ENCODE results near the gene BEST1. TPM values are rescaled to one million over a fixed set of nuclear protein-coding genes. Genes with fewer than 3 reads are reported as not detected.

BEST1 gene
- total RNA-seq, 4 donors from 2014 or later, result 0.40 to 3.7 (median 2.6) TPM

DNA sequence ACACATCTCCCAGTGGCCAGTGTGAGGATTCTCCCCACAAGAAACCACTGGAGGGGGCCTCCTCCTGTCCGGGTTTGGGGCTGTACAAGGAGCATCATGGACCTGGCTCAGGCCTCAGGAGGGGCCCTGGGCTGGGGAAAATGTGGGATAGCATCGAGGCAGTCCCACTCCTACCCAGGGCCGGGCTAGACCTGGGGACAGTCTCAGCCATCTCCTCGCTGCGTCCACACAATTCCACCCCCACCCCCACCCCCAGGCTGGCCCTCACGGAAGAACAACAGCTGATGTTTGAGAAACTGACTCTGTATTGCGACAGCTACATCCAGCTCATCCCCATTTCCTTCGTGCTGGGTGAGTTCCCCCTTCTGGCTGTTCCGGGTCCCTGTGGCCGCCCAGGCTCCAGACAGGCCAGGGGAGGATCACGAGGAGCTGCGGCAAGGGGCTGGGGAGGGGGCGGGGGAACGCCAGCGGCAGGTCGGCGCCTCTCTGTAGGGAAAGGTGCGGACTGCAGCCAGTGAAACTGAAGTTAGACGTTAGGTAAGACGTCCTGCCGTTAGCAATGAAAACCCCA is 4.8 kb downstream of the BEST1 start:
- WGBS, 2 donors (ENCODE audit: low coverage in 1 of 2), result 13% methylated on average over 18 of the region's 21 CpGs; no CpG with 5 or more reads in 1 of the 2 donors
- TF ChIP-seq POLR2AphosphoS5 (IDR thresholded peaks at IDR 0.05) (peak; percentile 15 to 65 (median 62)), POLR2A (IDR thresholded peaks at IDR 0.05) (no peak), EP300 (IDR thresholded peaks at IDR 0.05; ENCODE audit: low read depth) (no peak)
- TF ChIP-seq, protein P1, sequence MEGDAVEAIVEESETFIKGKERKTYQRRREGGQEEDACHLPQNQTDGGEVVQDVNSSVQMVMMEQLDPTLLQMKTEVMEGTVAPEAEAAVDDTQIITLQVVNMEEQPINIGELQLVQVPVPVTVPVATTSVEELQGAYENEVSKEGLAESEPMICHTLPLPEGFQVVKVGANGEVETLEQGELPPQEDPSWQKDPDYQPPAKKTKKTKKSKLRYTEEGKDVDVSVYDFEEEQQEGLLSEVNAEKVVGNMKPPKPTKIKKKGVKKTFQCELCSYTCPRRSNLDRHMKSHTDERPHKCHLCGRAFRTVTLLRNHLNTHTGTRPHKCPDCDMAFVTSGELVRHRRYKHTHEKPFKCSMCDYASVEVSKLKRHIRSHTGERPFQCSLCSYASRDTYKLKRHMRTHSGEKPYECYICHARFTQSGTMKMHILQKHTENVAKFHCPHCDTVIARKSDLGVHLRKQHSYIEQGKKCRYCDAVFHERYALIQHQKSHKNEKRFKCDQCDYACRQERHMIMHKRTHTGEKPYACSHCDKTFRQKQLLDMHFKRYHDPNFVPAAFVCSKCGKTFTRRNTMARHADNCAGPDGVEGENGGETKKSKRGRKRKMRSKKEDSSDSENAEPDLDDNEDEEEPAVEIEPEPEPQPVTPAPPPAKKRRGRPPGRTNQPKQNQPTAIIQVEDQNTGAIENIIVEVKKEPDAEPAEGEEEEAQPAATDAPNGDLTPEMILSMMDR (IDR thresholded peaks at IDR 0.05), result no peak
- in situ Hi-C loops (cut with MboI; ENCODE audit: low pct_ligation_motif_present in 1 of 4, low pct_unique_long_range_greater_than_20kb in 1 of 4, low sequenced_read_pairs in 3 of 4), result loop anchor here in 1 of 4 donors (10.0 kb wide), 1 partner anchor 160 kb away; the partner anchor contains the start of genes FEN1 and TMEM258

GRCh38 chr11:61955422-61956135 is 5.4 kb downstream of the BEST1 start:
- Histone ChIP-seq H3K9me3 (no peaks in the 10 kb centered on the region), H3K27ac (peak overlapping the region; percentile 73 to 74 (median 74)), H3K27me3 (peaks cover 16% of the 10 kb centered on the region), H3K4me3 (peak overlapping the region; percentile 18 to 46 (median 30)), H3K36me3 (no peaks in the 10 kb centered on the region), H3K4me1 (peaks cover 0 to 15% (median 12%) of the 10 kb centered on the region in 4 donors)
- DNase-seq, result peak; percentile 46
- WGBS, 2 donors (ENCODE audit: low coverage in 1 of 2), result 14% methylated on average over 35 of the region's 56 CpGs; no CpG with 5 or more reads in 1 of the 2 donors
- intact Hi-C loops (cut with DNase I; ENCODE audit: low total_unique reads) (loop anchor here (1.0 kb wide), 1 partner anchor 40 kb away; no protein-coding TSS in a partner anchor), in situ Hi-C loops (cut with MboI; ENCODE audit: low pct_ligation_motif_present in 1 of 4, low pct_unique_long_range_greater_than_20kb in 1 of 4, low sequenced_read_pairs in 3 of 4) (loop anchor here in 1 of 4 donors (10.0 kb wide), 1 partner anchor 161 kb away; the partner anchor contains the start of genes FEN1 and TMEM258)
- TF ChIP-seq POLR2A (IDR thresholded peaks at IDR 0.05), result no peak
- TF ChIP-seq, protein P1 (IDR thresholded peaks at IDR 0.05), result no peak
- TF ChIP-seq POLR2AphosphoS5 (IDR thresholded peaks at IDR 0.05), result no peak
- no peak for TF ChIP-seq EP300 (IDR thresholded peaks at IDR 0.05; ENCODE audit: low read depth)

More for the DNA sequence above, 4.8 kb downstream of the BEST1 start:
- peak; percentile 49 for DNase-seq
- Histone ChIP-seq H3K27ac (peak overlapping the region; percentile 73 to 74 (median 74)), H3K4me1 (peaks cover 1 to 18% (median 12%) of the 10 kb centered on the region in 4 donors), H3K27me3 (peaks cover 16% of the 10 kb centered on the region), H3K36me3 (no peaks in the 10 kb centered on the region), H3K9me3 (no peaks in the 10 kb centered on the region), H3K4me3 (peak overlapping the region; percentile 18 to 46 (median 30))
- intact Hi-C loops (cut with DNase I; ENCODE audit: low total_unique reads), result no loop called here

- peak overlapping the region; percentile 73 to 74 (median 74) for H3K27ac ChIP-seq
- TF ChIP-seq POLR2A (IDR thresholded peaks at IDR 0.05), result no peak
- TF ChIP-seq, protein P1 (IDR thresholded peaks at IDR 0.05), result no peak
- TF ChIP-seq POLR2AphosphoS5 (IDR thresholded peaks at IDR 0.05), result no peak
- no peak for TF ChIP-seq EP300 (IDR thresholded peaks at IDR 0.05; ENCODE audit: low read depth)
- WGBS, 2 donors (ENCODE audit: low coverage in 1 of 2), result 84% methylated on average over 20 of the region's 20 CpGs; no CpG with 5 or more reads in 1 of the 2 donors
- intact Hi-C loops (cut with DNase I; ENCODE audit: low total_unique reads) (loop anchor here (1.0 kb wide), 1 partner anchor 39 kb away; no protein-coding TSS in a partner anchor), in situ Hi-C loops (cut with MboI; ENCODE audit: low pct_ligation_motif_present in 1 of 4, low pct_unique_long_range_greater_than_20kb in 1 of 4, low sequenced_read_pairs in 3 of 4) (loop anchor here in 1 of 4 donors (10.0 kb wide), 1 partner anchor 162 kb away; the partner anchor contains the start of genes FEN1 and TMEM258)
- H3K9me3 ChIP-seq, result no peaks in the 10 kb centered on the region
- DNase-seq, result no peak
- H3K36me3 ChIP-seq, result no peaks in the 10 kb centered on the region
- H3K4me3 ChIP-seq, result no peak overlapping the region
- peaks cover 1 to 19% (median 14%) of the 10 kb centered on the region in 4 donors for H3K4me1 ChIP-seq
- peaks cover 16% of the 10 kb centered on the region for H3K27me3 ChIP-seq
Measured at GRCh38 chr11:61956191-61957020, 6.3 kb downstream of the BEST1 start.
